SK-MEL-5 (cell line): ENCODE measurements around the gene PAGE2. TPM values are rescaled to one million over a fixed set of nuclear protein-coding genes. Genes with fewer than 3 reads are reported as not detected.
"Not testable (repeated sequence)": the region's sequence is repeated elsewhere in the genome, so short reads cannot be mapped to it uniquely, and the experiment has no call there.

Experiments used
- DNase-seq: peaks from one replicate; pipeline ENCODE4 v3.0.0-alpha.2; 2016; ENCODE audit warnings: low read depth, low spot score
- in situ Hi-C: cut with HindIII; loops from 2 replicates; pipeline ENCODE4 v1.10.0; 2016; ENCODE audit warnings: low sequenced_read_pairs, high pct_unique_total_duplicates, low pct_unique_long_range_greater_than_20kb
- total RNA-seq: library from RNA; depleted of rRNA; stranded (reverse); fragments of >200 nt; shearing (Covaris generic); gene quantifications from 2 replicates; pipeline ENCODE4 v1.2.3, GENCODE V29; 2014; rRNA removed

PAGE2 gene
- total RNA-seq, 1 experiment from 2014 or later, result not detected

- in situ Hi-C loops, result no loop called here
- no peak for DNase-seq
Observed at GRCh38 chrX:55118574-55118973, 29.8 kb downstream of the PAGE2 start.

- DNase-seq, result no peak
- in situ Hi-C loops, result no loop called here
Observed at GRCh38 chrX:55119271-55119670, 30.5 kb downstream of the PAGE2 start.

GRCh38 chrX:55119712-55120111 lies 30.9 kb downstream of the PAGE2 start:
- in situ Hi-C loops, result no loop called here
- DNase-seq, result no peak

- DNase-seq, result no peak
- in situ Hi-C loops, result no loop called here
Observed at GRCh38 chrX:55120761-55121358, 32.0 kb downstream of the PAGE2 start.

GRCh38 chrX:55123900-55124299 lies 35.1 kb downstream of the PAGE2 start:
- in situ Hi-C loops, result no loop called here
- DNase-seq, result no peak

- peak; percentile 17 for DNase-seq
- in situ Hi-C loops, result no loop called here
Observed at GRCh38 chrX:55127692-55128091, 38.9 kb downstream of the PAGE2 start.

- DNase-seq, result no peak
- in situ Hi-C loops, result no loop called here
Observed at GRCh38 chrX:55129361-55129760, 40.5 kb downstream of the PAGE2 start.

- in situ Hi-C loops, result no loop called here
- no peak for DNase-seq
Observed at GRCh38 chrX:55130481-55130880, 41.7 kb downstream of the PAGE2 start.

- DNase-seq, result no peak
- in situ Hi-C loops, result no loop called here
Observed at GRCh38 chrX:55132416-55132815, 43.6 kb downstream of the PAGE2 start.

- DNase-seq, result peak; percentile 58
- in situ Hi-C loops, result no loop called here
Observed at GRCh38 chrX:55135171-55135570, 46.4 kb downstream of the PAGE2 start.

GRCh38 chrX:55140800-55141199 lies 52.0 kb downstream of the PAGE2 start:
- DNase-seq, in situ Hi-C loops: not testable (repeated sequence)

Other genes with a start within 250 kb of the PAGE2 start
- gene TRO, start 168.2 kb upstream of the PAGE2 start, total RNA-seq, result 12.4 and 13.4 TPM in 2 replicates
- not detected in 2 replicates for gene PFKFB1, start 94.8 kb upstream of the PAGE2 start, total RNA-seq
- 10.5 and 10.9 TPM in 2 replicates for gene APEX2, start 88.7 kb upstream of the PAGE2 start, total RNA-seq
- gene ALAS2, start 58.0 kb upstream of the PAGE2 start, total RNA-seq, result not detected in 2 replicates
- gene PAGE2B, start 14.0 kb upstream of the PAGE2 start, total RNA-seq, result not detected in 2 replicates
- 18.9 and 23.7 TPM in 2 replicates for gene PAGE5, start 131.3 kb downstream of the PAGE2 start, total RNA-seq
- gene PAGE3, start 175.9 kb downstream of the PAGE2 start, total RNA-seq, result not detected in 2 replicates